GM12878 (cell line): Measurements from ENCODE around the gene TMEM198. TPM values are rescaled to one million over a fixed set of nuclear protein-coding genes. Genes with fewer than 3 reads are reported as not detected.

Experiments used
- ATAC-seq: fragments of 200-7000 bp; cut with Tn5 transposase; 3 replicates; pipeline ENCODE4 v1.9.1; 2020; ENCODE audit warnings: mild to moderate bottlenecking, moderate library complexity
- BruUV-seq: library from RNA; stranded (reverse); fragments of 400-500 nt; replicated peaks from 2 replicates; lab custom pipeline; 2021; lab: Mats Ljungman, UMichigan
- CTCF ChIA-PET: fragments of 300-600 bp; sonication (Branson Sonifier 250); formaldehyde crosslinking; extraction: SDS; loops from one replicate; lab custom pipeline; 2021; ENCODE audit warnings: inconsistent platforms; lab: Yijun Ruan, JAX
- POLR2A ChIA-PET: fragments of 350-600 bp; formaldehyde crosslinking; extraction: SDS; loops from one replicate; lab custom pipeline; 2021; ENCODE audit warnings: inconsistent platforms; lab: Charles Lee
- RAD21 ChIA-PET: fragments of 300-600 bp; sonication (Branson Sonifier 250); formaldehyde crosslinking; loops from one replicate; lab custom pipeline; 2023; ENCODE audit warnings: antibody characterized with exemption; ENCODE audit not compliant: unreplicated experiment; lab: Charles Lee
- SMC1A ChIA-PET: fragments of 300-600 bp; sonication (Branson Sonifier 250); formaldehyde crosslinking; loops from one replicate; lab custom pipeline; 2023; ENCODE audit not compliant: unreplicated experiment, uncharacterized antibody; lab: Charles Lee
- DNase-seq: peaks from one replicate; pipeline ENCODE4 v3.0.0-alpha.2; 2011; ENCODE audit warnings: low read depth, low spot score
- FAIRE-seq: peaks from 3 replicates; lab custom pipeline; 2011; peaks lifted over from hg19 to GRCh38; lab: Jason Lieb, UNC
- H2AFZ ChIP-seq: 2 replicates; pipeline ENCODE4 v1.6.0; 2011; ENCODE audit warnings: low read depth, low read length, control low read depth; ENCODE audit not compliant: control insufficient read depth
- H3K27ac ChIP-seq: 2 replicates; pipeline ENCODE4 v1.5.1; 2011; ENCODE audit warnings: control low read depth; ENCODE audit not compliant: control insufficient read depth, insufficient read depth
- H3K27me3 ChIP-seq, 2 experiments: replicated peaks in 1 of 2; 2 replicates each; pipeline versions ENCODE4 v1.6.0 to v1.6.1; 2011; ENCODE audit warnings: low read length in 1 of 2; ENCODE audit not compliant: control insufficient read depth in 2 of 2, insufficient read depth in 2 of 2
- H3K36me3 ChIP-seq, 2 experiments: 2 replicates each; pipeline ENCODE4 v1.5.1; 2011; ENCODE audit warnings: low read length in 1 of 2; ENCODE audit not compliant: control insufficient read depth in 2 of 2, insufficient read depth in 2 of 2
- H3K4me1 ChIP-seq: 2 replicates; pipeline ENCODE4 v1.6.1; 2011; ENCODE audit warnings: mild to moderate bottlenecking, low read length, moderate library complexity, mixed read lengths; ENCODE audit not compliant: control insufficient read depth, insufficient read depth
- H3K4me2 ChIP-seq: 2 replicates; pipeline ENCODE4 v1.6.0; 2011; ENCODE audit warnings: control low read depth; ENCODE audit not compliant: control insufficient read depth, insufficient read depth
- H3K4me3 ChIP-seq: fragments of 200-600 bp; sonication (generic); 2 replicates; pipeline ENCODE4 v1.5.1; 2016
- H3K79me2 ChIP-seq: 2 replicates; pipeline ENCODE4 v1.6.0; 2011; ENCODE audit warnings: low read length; ENCODE audit not compliant: control insufficient read depth, insufficient read depth
- H3K9ac ChIP-seq: 2 replicates; pipeline ENCODE4 v1.8.0; 2011; ENCODE audit warnings: low read length, control low read depth, mixed read lengths; ENCODE audit not compliant: control insufficient read depth, insufficient read depth
- H3K9me3 ChIP-seq: replicated peaks from 3 replicates; pipeline ENCODE4 v1.5.1; 2011; ENCODE audit warnings: mild to moderate bottlenecking, low read length; ENCODE audit not compliant: control insufficient read depth, insufficient read depth
- H4K20me1 ChIP-seq: 2 replicates; pipeline ENCODE4 v1.6.0; 2011; ENCODE audit not compliant: control insufficient read depth, insufficient read depth
- ESRRA ChIP-seq: IDR thresholded peaks from 2 replicates; pipeline ENCODE4 v1.6.1; 2012; ENCODE audit warnings: mild to moderate bottlenecking, low read length, improper control_type of control experiment
- KAT2A ChIP-seq: conservative IDR thresholded peaks from 2 replicates; pipeline ENCODE4 v1.6.1; 2011; ENCODE audit warnings: low read depth, low read length; ENCODE audit not compliant: control insufficient read depth
- WGBS: methylation state at CpG from one replicate; pipeline ENCODE4 v1.1.6; 2016; ENCODE audit warnings: low lambda C conversion rate; ENCODE audit not compliant: insufficient replicate concordance, insufficient coverage; ENCODE audit errors: missing lambda C conversion rate; 5-methylcytosine and 5-hydroxymethylcytosine counted together
- in situ Hi-C: fragments of 300-500 bp; cut with MboI; formaldehyde crosslinking; loops from 9 replicates; pipeline ENCODE4 v1.14.3; 2018; ENCODE audit warnings: mixed read lengths
- intact Hi-C: fragments of 100-400 bp; cut with micrococcal nuclease; formaldehyde crosslinking; loops from one replicate; pipeline ENCODE4 v1.14.2; 2022; ENCODE audit not compliant: unreplicated experiment
- polyA plus RNA-seq, 11 experiments: library from polyadenylated mRNA; depleted of rRNA in 4 of 11; unstranded in 6 of 11; stranded (reverse) in 5 of 11; fragments of >200 nt; fragmentation: Nextera tagmentation in 4 of 11; fragmentation: Illumina TruSeq in 1 of 11; extraction: Ambion mirVana in 4 of 11; extraction: Trizol in 1 of 11; gene quantifications; 1 replicate in 1 of 11; 2 replicates in 10 of 11; pipeline versions ENCODE4 v1.2.1 to v1.2.3, GENCODE V29; 2011 to 2016; ENCODE audit warnings: inconsistent platforms in 2 of 11, missing spikeins in 2 of 11, low read depth in 1 of 11
- total RNA-seq, 4 experiments: library from RNA; depleted of rRNA in 3 of 4; stranded (reverse); fragments of >200 nt in 3 of 4; fragmentation: Illumina TruSeq in 1 of 4; extraction: Trizol in 1 of 4; gene quantifications; 2 replicates each; pipeline versions ENCODE4 v1.2.1 to v1.2.3, GENCODE V29; 2013 to 2021

TMEM198 gene
- total and polyA plus RNA-seq, 10 of the 15 experiments (the other 5 are each of a cell fraction or from before 2014, with no cell fraction given) = 0.16 to 1.2 (median 0.65) TPM; not detected in 2

- ChIA-PET RAD21 (interaction anchor here (0.7 to 3.7 kb wide), 7 partner anchors 10 to 149 kb away, joined by 3 to 25 read pairs (median 4); partner anchors contain the start of gene STK11IP), POLR2A (no interaction called here), SMC1A (interaction anchor here (0.6 to 2.5 kb wide), 4 partner anchors 88 to 151 kb away, joined by 3 to 17 read pairs (median 8); no protein-coding TSS in a partner anchor), CTCF (interaction anchor here (0.6 to 4.6 kb wide), 25 partner anchors 9 to 365 kb away, joined by 3 to 68 read pairs (median 4); partner anchors contain the start of genes GMPPA and STK11IP)
- Histone ChIP-seq H3K4me3 (no peak overlapping the region), H3K9me3 (no peaks in the 10 kb centered on the region), H3K27ac (no peak overlapping the region), H3K4me2 (peak overlapping the region; percentile 81; the same call in 1 of the 2 replicates), H3K36me3 (no peaks in the 10 kb centered on the region; a peak in 1 of 4 replicates), H4K20me1 (no peaks in the 10 kb centered on the region; the same call in 1 of the 2 replicates), H3K79me2 (no peaks in the 10 kb centered on the region), H3K27me3 (peaks cover 0 to 7% of the 10 kb centered on the region in 2 experiments; a peak in 2 of 4 replicates), H2AFZ (no peak overlapping the region), H3K9ac (no peak overlapping the region), H3K4me1 (peaks cover 3% of the 10 kb centered on the region; the same call in 1 of the 2 replicates)
- no peak for FAIRE-seq
- DNase-seq = no peak
- intact Hi-C loops = loop anchor here (1.0 to 2.0 kb wide), 3 partner anchors 58 to 148 kb away; no protein-coding TSS in a partner anchor
- no peak for ATAC-seq
- WGBS = 72% methylated on average over 12 of the region's 12 CpGs
- TF ChIP-seq KAT2A (no peak), ESRRA (peak; percentile 6; the same call in 1 of the 2 replicates)
- in situ Hi-C loops = loop anchor here (5.0 kb wide), 1 partner anchor 146 kb away; no protein-coding TSS in a partner anchor
- TSS peak; percentile 55 for BruUV-seq
Measured at GRCh38 chr2:219540784-219541504, 2.9 kb upstream of the TMEM198 start.
